Stomach (tissue), 9 donors: ENCODE measurements around the gene MIGA2. TPM values are rescaled to one million over a fixed set of nuclear protein-coding genes. Genes with fewer than 3 reads are reported as not detected.
A peak's percentile ranks its signal among the peaks of the same experiment; 100 is the strongest.

Source experiments
- DNase-seq, 2 donors: peaks; one replicate each; pipeline versions ENCODE4 v3.0.0 to v3.0.0-alpha.2; 2013 to 2019
- H3K27ac ChIP-seq, 5 donors: fragments of 200-600 bp in 4 of 5; sonication (generic) in 4 of 5; one replicate each; pipeline ENCODE4 v1.5.1; 2013 to 2019; ENCODE audit warnings: mild to moderate bottlenecking in 1 of 5, moderate library complexity in 1 of 5
- H3K27me3 ChIP-seq, 3 donors: fragments of 200-600 bp; sonication (generic); one replicate each; pipeline ENCODE4 v1.5.1; 2017 to 2019; ENCODE audit warnings: mixed run types in 1 of 3
- H3K36me3 ChIP-seq, 4 donors: fragments of 200-600 bp; sonication (generic); 1 replicate in 3 of 4; 2 replicates in 1 of 4; pipeline ENCODE4 v1.5.1; 2016 to 2019
- H3K4me1 ChIP-seq, 4 donors: fragments of 200-600 bp; sonication (generic); one replicate each; pipeline ENCODE4 v1.5.1; 2016 to 2019
- H3K4me3 ChIP-seq, 4 donors: fragments of 200-600 bp; sonication (generic) in 3 of 4; one replicate each; pipeline ENCODE4 v1.5.1; 2016 to 2019; ENCODE audit warnings: mild to moderate bottlenecking in 1 of 4
- H3K9me3 ChIP-seq, 4 donors: fragments of 200-600 bp; sonication (generic); one replicate each; pipeline ENCODE4 v1.5.1; 2016 to 2019
- EP300 ChIP-seq: sonication (generic); formaldehyde crosslinking; IDR thresholded peaks from one replicate; pipeline ENCODE4 v1.6.1; 2017; ENCODE audit warnings: antibody characterized with exemption
- POLR2A ChIP-seq, 4 donors: fragments of 450-650 bp; IDR thresholded peaks; one replicate each; pipeline ENCODE4 v1.6.1; 2016; ENCODE audit warnings: antibody characterized with exemption in 4 of 4, control low read depth in 2 of 4, mild to moderate bottlenecking in 1 of 4, moderate library complexity in 1 of 4
- POLR2AphosphoS5 ChIP-seq, 3 donors: sonication (generic); formaldehyde crosslinking; IDR thresholded peaks; one replicate each; pipeline ENCODE4 v1.6.1; 2016; ENCODE audit warnings: antibody characterized with exemption in 3 of 3
- WGBS, 5 donors: extraction: QIAGEN DNeasy Blood & Tissue Kit in 3 of 5; methylation state at CpG; one replicate each; pipeline versions ENCODE4 v1.1.5 to v1.1.7; 2013 to 2018; 5-methylcytosine and 5-hydroxymethylcytosine counted together
- intact Hi-C: fragments of 100-400 bp; cut with DNase I; formaldehyde crosslinking; loops from one replicate; pipeline ENCODE4 v1.15.1; 2023; ENCODE audit warnings: low total_unique reads
- polyA plus RNA-seq, 3 donors: library from polyadenylated mRNA; stranded (reverse); fragments of 200-250 nt; gene quantifications; one replicate each; pipeline ENCODE4 v1.2.3, GENCODE V29; 2013
- total RNA-seq, 5 donors: library from RNA; depleted of rRNA; stranded (reverse); fragments of >200 nt; gene quantifications; one replicate each; pipeline versions ENCODE4 v1.1.0 to v1.2.3, GENCODE V29; 2014 to 2016
- TF ChIP-seq, protein P1 (sequence below), 7 experiments: fragments of 450-650 bp in 4 of 7; fragments of 200-600 bp in 3 of 7; sonication (generic) in 3 of 7; IDR thresholded peaks; one replicate each; pipeline ENCODE4 v1.5.1; 2016 to 2019; ENCODE audit warnings: antibody characterized with exemption in 7 of 7, control low read depth in 2 of 7, mild to moderate bottlenecking in 1 of 7
- donor health status: healthy with polysubstance abuse.
- donor health status: Bipolar disorder and iron deficiency.
- donor health status: healthy.

The MIGA2 gene
- total and polyA plus RNA-seq, 8 donors = 9.0 to 175 (median 39.5) TPM

DNA sequence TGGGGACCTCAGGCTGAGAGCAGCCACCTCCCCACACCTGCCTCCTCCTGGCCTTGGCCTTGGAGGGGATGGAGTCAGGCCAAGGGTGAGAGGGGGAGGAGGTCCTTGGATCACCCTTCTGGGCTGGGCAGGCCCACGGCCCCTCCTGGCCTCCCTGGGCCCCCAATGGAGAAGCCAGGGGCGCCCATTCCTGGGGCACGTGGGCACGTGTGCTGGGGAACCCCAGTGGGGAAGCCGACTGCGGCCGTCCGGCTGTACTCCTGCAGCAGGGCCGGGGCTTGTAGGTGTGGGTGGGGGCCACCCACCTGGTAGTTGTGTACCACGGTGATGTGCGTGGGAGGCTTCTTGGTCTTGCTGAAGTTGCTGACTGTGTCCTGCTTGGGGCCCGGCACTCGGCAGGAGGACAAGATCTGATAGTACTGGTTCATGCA is 65.7 kb downstream of the MIGA2 start:
- peaks cover 5 to 10% (median 6%) of the 10 kb centered on the region in 4 donors for H3K4me1 ChIP-seq
- peaks cover 7 to 75% (median 57%) of the 10 kb centered on the region in 4 donors for H3K36me3 ChIP-seq
- no peak overlapping the region for H3K4me3 ChIP-seq
- TF ChIP-seq POLR2A (IDR thresholded peaks at IDR 0.05) (no peak), POLR2AphosphoS5 (IDR thresholded peaks at IDR 0.05) (no peak), EP300 (no peak)
- TF ChIP-seq, protein P1, sequence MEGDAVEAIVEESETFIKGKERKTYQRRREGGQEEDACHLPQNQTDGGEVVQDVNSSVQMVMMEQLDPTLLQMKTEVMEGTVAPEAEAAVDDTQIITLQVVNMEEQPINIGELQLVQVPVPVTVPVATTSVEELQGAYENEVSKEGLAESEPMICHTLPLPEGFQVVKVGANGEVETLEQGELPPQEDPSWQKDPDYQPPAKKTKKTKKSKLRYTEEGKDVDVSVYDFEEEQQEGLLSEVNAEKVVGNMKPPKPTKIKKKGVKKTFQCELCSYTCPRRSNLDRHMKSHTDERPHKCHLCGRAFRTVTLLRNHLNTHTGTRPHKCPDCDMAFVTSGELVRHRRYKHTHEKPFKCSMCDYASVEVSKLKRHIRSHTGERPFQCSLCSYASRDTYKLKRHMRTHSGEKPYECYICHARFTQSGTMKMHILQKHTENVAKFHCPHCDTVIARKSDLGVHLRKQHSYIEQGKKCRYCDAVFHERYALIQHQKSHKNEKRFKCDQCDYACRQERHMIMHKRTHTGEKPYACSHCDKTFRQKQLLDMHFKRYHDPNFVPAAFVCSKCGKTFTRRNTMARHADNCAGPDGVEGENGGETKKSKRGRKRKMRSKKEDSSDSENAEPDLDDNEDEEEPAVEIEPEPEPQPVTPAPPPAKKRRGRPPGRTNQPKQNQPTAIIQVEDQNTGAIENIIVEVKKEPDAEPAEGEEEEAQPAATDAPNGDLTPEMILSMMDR (IDR thresholded peaks at IDR 0.05) = no peak
- no peak overlapping the region for H3K27ac ChIP-seq
- H3K27me3 ChIP-seq = no peaks in the 10 kb centered on the region
- intact Hi-C loops = no loop called here
- H3K9me3 ChIP-seq = no peaks in the 10 kb centered on the region
- no peak for DNase-seq
- 90 to 96% (median 91%) methylated on average over 11 to 13 of the region's 13 CpGs for WGBS, 5 donors

- DNase-seq = peak; percentile 63 to 76
- Histone ChIP-seq H3K4me3 (no peak overlapping the region), H3K36me3 (peaks cover 6 to 75% (median 57%) of the 10 kb centered on the region in 4 donors), H3K27ac (no peak overlapping the region), H3K4me1 (peaks cover 5 to 17% (median 7%) of the 10 kb centered on the region in 4 donors), H3K27me3 (no peaks in the 10 kb centered on the region), H3K9me3 (no peaks in the 10 kb centered on the region)
- intact Hi-C loops = no loop called here
- TF ChIP-seq POLR2AphosphoS5 (IDR thresholded peaks at IDR 0.05) = peak in 1 of 3 donors; percentile 28
- TF ChIP-seq POLR2A (IDR thresholded peaks at IDR 0.05) = no peak
- TF ChIP-seq, protein P1 (IDR thresholded peaks at IDR 0.05) = peak in 3 of 7 experiments; percentile 24 to 52 (median 40)
- no peak for TF ChIP-seq EP300
- whole genome bisulfite sequencing, 5 donors = 42 to 54% (median 43%) methylated on average over 12 to 14 of the region's 14 CpGs
Observed at GRCh38 chr9:129102791-129103594, 66.6 kb downstream of the MIGA2 start.

DNA sequence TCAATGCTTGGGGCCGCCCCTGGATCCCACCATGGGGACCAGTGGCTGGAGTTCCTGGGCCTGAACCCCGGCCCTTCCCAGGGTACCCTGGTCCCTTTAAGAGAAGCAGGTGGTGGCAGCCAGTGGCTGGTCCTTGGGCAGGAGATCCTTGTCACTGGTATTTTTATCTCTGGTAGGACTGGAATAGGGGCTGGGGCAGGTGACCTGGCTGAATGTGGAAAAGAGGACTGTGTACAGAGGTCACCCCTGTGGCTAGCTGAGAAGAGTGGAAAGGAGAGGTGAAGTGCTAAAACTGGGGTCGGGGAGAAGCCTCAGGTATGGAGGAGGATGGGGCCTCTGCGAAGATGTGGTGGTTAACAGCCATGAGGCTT is 67.2 kb downstream of the MIGA2 start:
- Histone ChIP-seq H3K27ac (no peak overlapping the region), H3K4me1 (peaks cover 6 to 23% (median 10%) of the 10 kb centered on the region in 4 donors), H3K4me3 (no peak overlapping the region), H3K36me3 (peaks cover 6 to 70% (median 55%) of the 10 kb centered on the region in 4 donors), H3K9me3 (no peaks in the 10 kb centered on the region), H3K27me3 (no peaks in the 10 kb centered on the region)
- DNase-seq = no peak
- 63 to 85% (median 79%) methylated on average over 4 of the region's 4 CpGs for WGBS, 5 donors
- intact Hi-C loops = no loop called here
- TF ChIP-seq EP300 (no peak), POLR2A (IDR thresholded peaks at IDR 0.05) (no peak), POLR2AphosphoS5 (IDR thresholded peaks at IDR 0.05) (no peak)
- TF ChIP-seq, protein P1 (IDR thresholded peaks at IDR 0.05) = no peak

GRCh38 chr9:129104051-129104450 is 67.6 kb downstream of the MIGA2 start:
- no peak overlapping the region for H3K27ac ChIP-seq
- no peak overlapping the region for H3K4me3 ChIP-seq
- 74 to 94% (median 83%) methylated on average over 9 to 11 of the region's 11 CpGs for WGBS, 5 donors
- DNase-seq = no peak
- TF ChIP-seq, protein P1 (IDR thresholded peaks at IDR 0.05) = no peak
- TF ChIP-seq EP300 = no peak
- TF ChIP-seq POLR2A (IDR thresholded peaks at IDR 0.05) = no peak
- TF ChIP-seq POLR2AphosphoS5 (IDR thresholded peaks at IDR 0.05) = no peak
- H3K36me3 ChIP-seq = peaks cover 6 to 69% (median 55%) of the 10 kb centered on the region in 4 donors
- H3K9me3 ChIP-seq = no peaks in the 10 kb centered on the region
- H3K4me1 ChIP-seq = peaks cover 6 to 28% (median 15%) of the 10 kb centered on the region in 4 donors
- intact Hi-C loops = no loop called here
- no peaks in the 10 kb centered on the region for H3K27me3 ChIP-seq
